ENCODE data around the gene CMSS1.

GRCh38 chr3:100184948-100185570, 367.4 kb downstream of the CMSS1 start:
- no peak for TF ChIP-seq CTCF (IDR thresholded peaks at IDR 0.05)
- TF ChIP-seq POLR2A (IDR thresholded peaks at IDR 0.05), result no peak

Data from uterus (tissue), 2 donors.